Small intestine (tissue), 7 donors: ENCODE results near the gene SDHA. TPM values are rescaled to one million over a fixed set of nuclear protein-coding genes. Genes with fewer than 3 reads are reported as not detected.
"Not testable (repeated sequence)": the region's sequence is repeated elsewhere in the genome, so short reads cannot be mapped to it uniquely, and the experiment has no call there.

ENCODE experiments used
- DNase-seq, 2 donors: peaks; one replicate each; pipeline versions ENCODE4 v3.0.0 to v3.0.0-alpha.2; 2013
- FAIRE-seq: peaks from 2 replicates; lab custom pipeline; 2012; peaks lifted over from hg19 to GRCh38; lab: Jason Lieb, UNC
- H3K27ac ChIP-seq, 3 donors: one replicate each; pipeline ENCODE4 v1.5.1; 2013; ENCODE audit warnings: low read length in 2 of 3, mild to moderate bottlenecking in 2 of 3, control low read depth in 1 of 3, inconsistent platforms in 1 of 3, low read depth in 1 of 3, moderate library complexity in 1 of 3
- H3K27me3 ChIP-seq, 3 donors: one replicate each; pipeline ENCODE4 v1.6.1; 2013; ENCODE audit warnings: low read length in 3 of 3, inconsistent platforms in 1 of 3; ENCODE audit not compliant: control insufficient read depth in 3 of 3, insufficient read depth in 3 of 3
- H3K36me3 ChIP-seq, 3 donors: one replicate each; pipeline ENCODE4 v1.6.1; 2013; ENCODE audit warnings: low read length in 3 of 3, inconsistent platforms in 1 of 3, low read depth in 1 of 3, mild to moderate bottlenecking in 1 of 3, moderate library complexity in 1 of 3; ENCODE audit not compliant: control insufficient read depth in 3 of 3, insufficient read depth in 2 of 3
- H3K4me1 ChIP-seq, 3 donors: one replicate each; pipeline ENCODE4 v1.6.1; 2013; ENCODE audit warnings: low read length in 2 of 3, inconsistent platforms in 1 of 3, low read depth in 1 of 3, mild to moderate bottlenecking in 1 of 3, moderate library complexity in 1 of 3; ENCODE audit not compliant: control insufficient read depth in 3 of 3, insufficient read depth in 2 of 3
- H3K4me3 ChIP-seq, 3 donors: one replicate each; pipeline ENCODE4 v1.5.1; 2013; ENCODE audit warnings: low read length in 3 of 3, control low read depth in 1 of 3, inconsistent platforms in 1 of 3, low read depth in 1 of 3, mild to moderate bottlenecking in 1 of 3, moderate library complexity in 1 of 3
- H3K9me3 ChIP-seq, 2 donors: one replicate each; pipeline ENCODE4 v1.6.1; 2013; ENCODE audit warnings: low read depth in 1 of 2, low read length in 1 of 2; ENCODE audit not compliant: control insufficient read depth in 2 of 2, insufficient read depth in 1 of 2
- WGBS, 3 donors: extraction: QIAGEN DNeasy Blood & Tissue Kit; methylation state at CpG; one replicate each; pipeline ENCODE4 v1.1.7; 2013; 5-methylcytosine and 5-hydroxymethylcytosine counted together
- polyA plus RNA-seq, 4 donors: library from polyadenylated mRNA; stranded (reverse) in 3 of 4; unstranded in 1 of 4; fragments of 200-250 nt in 3 of 4; fragments of 120-200 nt in 1 of 4; gene quantifications; one replicate each; pipeline versions ENCODE4 v1.2.1 to v1.2.3, GENCODE V29; 2013
- donor health status: healthy with polysubstance abuse.
- donor health status: control.
- donor health status: control.
- donor health status: Bipolar disorder and iron deficiency.
- donor health status: healthy.

SDHA gene
- polyA plus RNA-seq, 4 donors, result 115 to 377 (median 268) TPM

GRCh38 chr5:192691-192969 lies 25.5 kb upstream of the SDHA start:
- peaks cover 0 to 15% (median 0%) of the 10 kb centered on the region in 3 donors for H3K27me3 ChIP-seq
- peaks cover 0 to 4% (median 0%) of the 10 kb centered on the region in 3 donors for H3K4me1 ChIP-seq
- DNase-seq (no peak), FAIRE-seq (no peak)
- H3K4me3 ChIP-seq, result no peak overlapping the region
- 81 to 84% (median 82%) methylated on average over 9 of the region's 9 CpGs for WGBS, 3 donors
- no peaks in the 10 kb centered on the region for H3K9me3 ChIP-seq
- no peak overlapping the region for H3K27ac ChIP-seq
- H3K36me3 ChIP-seq, result no peaks in the 10 kb centered on the region

GRCh38 chr5:192970-193831 lies 24.9 kb upstream of the SDHA start:
- 81 to 88% (median 86%) methylated on average over 17 of the region's 17 CpGs for WGBS, 3 donors
- H3K36me3 ChIP-seq, result peaks cover 0 to under 1% (median 0%) of the 10 kb centered on the region in 3 donors
- DNase-seq (no peak), FAIRE-seq (no peak)
- peaks cover 0 to 4% (median 0%) of the 10 kb centered on the region in 3 donors for H3K4me1 ChIP-seq
- no peak overlapping the region for H3K27ac ChIP-seq
- no peaks in the 10 kb centered on the region for H3K9me3 ChIP-seq
- H3K4me3 ChIP-seq, result no peak overlapping the region
- H3K27me3 ChIP-seq, result peaks cover 0 to 15% (median 0%) of the 10 kb centered on the region in 3 donors

GRCh38 chr5:194102-194501 lies 24.0 kb upstream of the SDHA start:
- DNase-seq, result no peak
- no peaks in the 10 kb centered on the region for H3K9me3 ChIP-seq
- FAIRE-seq, result no peak
- WGBS, 3 donors, result 84 to 89% (median 88%) methylated on average over 14 to 15 of the region's 15 CpGs
- peaks cover 0 to 15% (median 0%) of the 10 kb centered on the region in 3 donors for H3K27me3 ChIP-seq
- H3K27ac ChIP-seq, result no peak overlapping the region
- H3K4me3 ChIP-seq, result no peak overlapping the region
- H3K36me3 ChIP-seq, result peaks cover 0 to 10% (median 0%) of the 10 kb centered on the region in 3 donors
- H3K4me1 ChIP-seq, result peaks cover 0 to 4% (median 0%) of the 10 kb centered on the region in 3 donors

DNA sequence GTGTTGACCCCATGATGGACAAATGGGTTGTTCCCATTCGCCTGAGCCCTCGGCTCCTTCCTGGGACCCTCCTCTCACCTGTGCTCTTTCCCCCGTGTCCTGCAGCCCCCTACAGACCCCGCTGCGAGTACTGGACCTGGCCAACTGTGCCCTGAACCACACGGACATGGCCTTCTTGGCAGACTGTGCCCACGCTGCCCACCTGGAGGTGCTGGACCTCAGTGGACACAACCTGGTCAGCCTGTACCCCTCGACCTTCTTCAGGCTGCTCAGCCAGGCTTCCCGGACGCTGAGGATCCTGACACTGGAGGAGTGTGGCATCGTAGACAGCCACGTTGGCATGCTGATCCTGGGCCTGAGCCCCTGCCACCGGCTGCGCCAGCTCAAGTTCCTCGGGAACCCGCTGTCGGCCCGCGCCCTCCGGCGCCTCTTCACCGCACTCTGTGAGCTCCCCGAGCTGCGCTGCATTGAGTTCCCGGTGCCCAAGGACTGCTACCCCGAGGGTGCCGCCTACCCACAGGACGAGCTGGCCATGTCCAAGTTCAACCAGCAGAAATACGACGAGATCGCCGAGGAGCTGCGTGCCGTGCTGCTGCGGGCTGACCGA lies 23.4 kb upstream of the SDHA start:
- DNase-seq (no peak), FAIRE-seq (no peak)
- no peak overlapping the region for H3K27ac ChIP-seq
- H3K4me1 ChIP-seq, result peaks cover 0 to 4% (median 0%) of the 10 kb centered on the region in 3 donors
- H3K27me3 ChIP-seq, result peaks cover 0 to 15% (median 0%) of the 10 kb centered on the region in 3 donors
- no peak overlapping the region for H3K4me3 ChIP-seq
- no peaks in the 10 kb centered on the region for H3K9me3 ChIP-seq
- 91 to 93% (median 92%) methylated on average over 33 to 36 of the region's 36 CpGs for WGBS, 3 donors
- peaks cover 0 to 11% (median 0%) of the 10 kb centered on the region in 3 donors for H3K36me3 ChIP-seq

- 80 to 83% (median 83%) methylated on average over 33 of the region's 33 CpGs for WGBS, 3 donors
- H3K27me3 ChIP-seq, result peaks cover 0 to 10% (median 0%) of the 10 kb centered on the region in 3 donors
- no peak overlapping the region for H3K27ac ChIP-seq
- peaks cover 0 to 4% (median 0%) of the 10 kb centered on the region in 3 donors for H3K4me1 ChIP-seq
- no peaks in the 10 kb centered on the region for H3K9me3 ChIP-seq
- no peak for DNase-seq
- no peak overlapping the region for H3K4me3 ChIP-seq
- H3K36me3 ChIP-seq, result peaks cover 0 to 11% (median 0%) of the 10 kb centered on the region in 3 donors
- FAIRE-seq, result no peak
Observed at GRCh38 chr5:195401-196160, 22.5 kb upstream of the SDHA start.

GRCh38 chr5:196350-196749 lies 21.8 kb upstream of the SDHA start:
- DNase-seq (no peak), FAIRE-seq (no peak)
- peaks cover 0 to 11% (median 0%) of the 10 kb centered on the region in 3 donors for H3K36me3 ChIP-seq
- H3K27me3 ChIP-seq, result peaks cover 0 to 5% (median 0%) of the 10 kb centered on the region in 3 donors
- H3K4me3 ChIP-seq, result no peak overlapping the region
- 65 to 71% (median 71%) methylated on average over 7 to 10 of the region's 10 CpGs for WGBS, 3 donors
- H3K27ac ChIP-seq, result no peak overlapping the region
- H3K4me1 ChIP-seq, result peaks cover 0 to 2% (median 0%) of the 10 kb centered on the region in 3 donors
- H3K9me3 ChIP-seq, result no peaks in the 10 kb centered on the region

DNA sequence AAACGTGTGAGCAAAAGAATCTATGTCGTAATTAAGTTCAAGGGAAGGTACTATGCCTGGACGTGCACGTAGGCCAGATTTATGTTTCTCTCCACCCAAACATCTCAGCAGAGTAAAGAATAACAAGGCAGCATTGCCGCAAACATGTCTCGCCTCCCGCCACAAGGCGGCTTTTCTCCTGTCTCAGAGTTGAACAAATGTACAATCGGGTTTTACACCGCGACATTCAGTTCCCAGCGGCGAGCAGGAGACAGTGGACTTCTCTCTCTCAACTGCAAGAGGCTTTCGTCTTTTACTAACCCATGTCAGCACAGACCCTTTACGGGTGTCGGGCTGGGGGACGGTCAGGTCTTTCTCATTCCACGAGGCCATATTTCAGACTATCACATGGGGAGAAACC lies 21.1 kb upstream of the SDHA start:
- not testable (repeated sequence) for H3K4me3 ChIP-seq, DNase-seq, H3K27me3 ChIP-seq, FAIRE-seq, H3K4me1 ChIP-seq, H3K27ac ChIP-seq, H3K9me3 ChIP-seq
- 68 to 76% (median 73%) methylated on average over 18 of the region's 18 CpGs for WGBS, 3 donors
- H3K36me3 ChIP-seq, result peaks cover 0 to 13% (median 0%) of the 10 kb centered on the region in 3 donors

DNA sequence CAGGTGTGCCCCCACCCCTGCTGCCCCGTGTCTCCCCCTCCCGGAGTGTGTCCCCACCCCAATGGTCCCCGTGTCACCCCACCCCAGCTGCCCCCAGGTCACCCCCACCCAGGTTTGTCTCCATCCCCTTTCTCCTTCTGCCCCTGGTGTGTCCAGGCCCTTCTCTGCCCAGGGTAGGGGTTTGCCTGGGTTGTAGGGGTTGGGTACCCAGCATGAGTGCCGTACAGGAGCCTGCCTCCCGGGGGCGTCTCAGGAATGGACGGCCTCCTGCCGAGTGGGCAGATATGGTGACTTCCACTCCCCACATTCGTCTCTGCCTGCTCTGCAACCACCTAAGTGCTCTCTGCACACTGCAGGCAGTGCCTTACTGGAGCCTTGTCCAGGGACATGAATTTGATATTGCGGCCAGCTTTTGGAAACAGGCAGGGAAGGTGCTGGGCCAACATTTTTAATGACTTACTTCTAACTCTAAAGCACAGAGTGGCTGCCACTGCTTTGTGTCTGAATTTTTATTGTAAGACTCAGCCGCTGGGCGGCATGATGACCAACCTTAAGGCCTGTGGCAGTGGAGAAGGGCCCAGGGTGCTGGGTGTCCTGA lies 20.1 kb upstream of the SDHA start:
- Histone ChIP-seq H3K36me3 (peaks cover 0 to 19% (median 2%) of the 10 kb centered on the region in 3 donors), H3K27me3 (no peaks in the 10 kb centered on the region), H3K4me1 (no peaks in the 10 kb centered on the region), H3K9me3 (no peaks in the 10 kb centered on the region), H3K4me3 (no peak overlapping the region), H3K27ac (no peak overlapping the region)
- no peak for FAIRE-seq
- 80 to 84% (median 84%) methylated on average over 12 of the region's 12 CpGs for WGBS, 3 donors
- no peak for DNase-seq
